ENCODE results near the gene GLB1L. TPM values are rescaled to one million over a fixed set of nuclear protein-coding genes. Genes with fewer than 3 reads are reported as not detected.

The GLB1L gene
- total RNA-seq, 1 donor from 2014 or later: 22.8 TPM

DNA sequence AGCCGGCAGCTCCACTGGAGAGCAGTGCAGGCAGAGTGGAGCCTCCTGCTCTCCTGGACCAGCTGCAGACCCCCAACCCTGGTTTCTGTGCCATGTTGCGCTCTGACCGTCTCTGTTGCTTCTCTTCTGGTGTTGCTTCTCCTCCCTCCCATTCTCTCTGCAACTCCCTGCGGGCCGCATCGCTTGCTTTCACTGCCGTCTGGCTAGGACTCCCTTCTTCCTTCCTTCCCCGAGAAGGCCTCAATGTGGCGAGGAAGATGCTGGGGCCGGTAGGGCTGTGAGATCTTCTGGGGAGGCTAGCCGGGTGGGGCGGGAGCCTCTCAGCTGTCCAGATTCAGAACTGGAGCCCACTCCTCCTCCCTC, 40.1 kb upstream of the GLB1L start:
- Histone ChIP-seq H3K9me3 (no peaks in the 10 kb centered on the region), H3K27ac (peak overlapping the region; percentile 85), H3K4me1 (peaks cover 64% of the 10 kb centered on the region), H3K27me3 (no peaks in the 10 kb centered on the region), H3K4me3 (no peak overlapping the region), H3K36me3 (peaks cover 0 to 43% of the 10 kb centered on the region in 2 donors)
- TF ChIP-seq POLR2A (IDR thresholded peaks at IDR 0.05): no peak
- TF ChIP-seq, protein P1, sequence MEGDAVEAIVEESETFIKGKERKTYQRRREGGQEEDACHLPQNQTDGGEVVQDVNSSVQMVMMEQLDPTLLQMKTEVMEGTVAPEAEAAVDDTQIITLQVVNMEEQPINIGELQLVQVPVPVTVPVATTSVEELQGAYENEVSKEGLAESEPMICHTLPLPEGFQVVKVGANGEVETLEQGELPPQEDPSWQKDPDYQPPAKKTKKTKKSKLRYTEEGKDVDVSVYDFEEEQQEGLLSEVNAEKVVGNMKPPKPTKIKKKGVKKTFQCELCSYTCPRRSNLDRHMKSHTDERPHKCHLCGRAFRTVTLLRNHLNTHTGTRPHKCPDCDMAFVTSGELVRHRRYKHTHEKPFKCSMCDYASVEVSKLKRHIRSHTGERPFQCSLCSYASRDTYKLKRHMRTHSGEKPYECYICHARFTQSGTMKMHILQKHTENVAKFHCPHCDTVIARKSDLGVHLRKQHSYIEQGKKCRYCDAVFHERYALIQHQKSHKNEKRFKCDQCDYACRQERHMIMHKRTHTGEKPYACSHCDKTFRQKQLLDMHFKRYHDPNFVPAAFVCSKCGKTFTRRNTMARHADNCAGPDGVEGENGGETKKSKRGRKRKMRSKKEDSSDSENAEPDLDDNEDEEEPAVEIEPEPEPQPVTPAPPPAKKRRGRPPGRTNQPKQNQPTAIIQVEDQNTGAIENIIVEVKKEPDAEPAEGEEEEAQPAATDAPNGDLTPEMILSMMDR (IDR thresholded peaks at IDR 0.05): no peak
- no peak for TF ChIP-seq POLR2AphosphoS5 (IDR thresholded peaks at IDR 0.05; ENCODE audit: insufficient read depth in 1 of 2, low read depth in 1 of 2)
- no peak for DNase-seq (ENCODE audit: extremely low spot score in 2 of 2)
- intact Hi-C loops (cut with DNase I): no loop called here

DNA sequence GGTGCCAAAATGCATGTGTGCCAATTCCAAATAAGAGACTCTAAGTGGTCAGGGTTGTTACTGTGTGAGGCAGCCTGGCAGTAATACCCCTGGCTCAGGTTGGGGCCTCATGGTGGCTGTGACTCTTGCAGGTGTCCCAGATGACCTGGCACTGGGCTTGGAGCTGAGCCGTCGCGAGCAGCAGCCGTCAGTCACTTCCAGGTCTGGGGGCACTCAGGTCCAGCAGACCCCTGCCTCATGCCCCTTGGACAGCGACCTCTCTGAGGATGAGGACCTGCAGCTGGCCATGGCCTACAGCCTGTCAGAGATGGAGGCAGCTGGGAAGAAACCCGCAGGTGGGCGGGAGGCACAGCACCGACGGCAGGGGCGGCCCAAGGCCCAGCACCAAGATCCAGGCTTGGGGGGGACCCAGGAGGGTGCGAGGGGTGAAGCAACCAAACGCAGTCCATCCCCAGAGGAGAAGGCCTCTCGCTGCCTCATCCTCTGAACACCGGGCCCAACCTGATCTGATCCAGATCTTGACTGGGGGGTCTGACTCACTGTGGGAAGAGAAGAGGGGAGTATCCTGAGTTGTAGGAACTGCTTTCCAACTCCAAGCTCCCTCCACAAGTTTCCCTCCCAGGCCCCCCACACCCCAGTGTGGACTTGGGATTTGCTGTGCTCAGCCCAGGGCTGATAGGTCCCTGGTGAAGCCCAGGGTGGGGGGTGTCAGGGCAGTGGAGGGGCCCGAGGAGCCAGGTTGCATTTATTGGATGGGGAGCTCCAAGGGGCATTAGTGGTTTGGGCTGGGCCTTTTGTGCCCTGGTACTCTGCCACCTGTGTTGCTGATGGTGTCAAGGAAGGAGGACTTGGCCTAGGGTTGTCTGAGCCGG, 39.5 kb upstream of the GLB1L start:
- Histone ChIP-seq H3K27ac (peak overlapping the region; percentile 85), H3K9me3 (no peaks in the 10 kb centered on the region), H3K4me3 (no peak overlapping the region), H3K4me1 (peaks cover 64% of the 10 kb centered on the region), H3K36me3 (peaks cover 0 to 43% of the 10 kb centered on the region in 2 donors), H3K27me3 (no peaks in the 10 kb centered on the region)
- TF ChIP-seq POLR2AphosphoS5 (IDR thresholded peaks at IDR 0.05; ENCODE audit: insufficient read depth in 1 of 2, low read depth in 1 of 2): no peak
- TF ChIP-seq POLR2A (IDR thresholded peaks at IDR 0.05): no peak
- TF ChIP-seq, protein P1 (IDR thresholded peaks at IDR 0.05): no peak
- DNase-seq (ENCODE audit: extremely low spot score in 2 of 2): no peak
- intact Hi-C loops (cut with DNase I): no loop called here

GRCh38 chr2:219282943-219283581, 37.8 kb upstream of the GLB1L start:
- intact Hi-C loops (cut with DNase I): no loop called here
- H3K4me3 ChIP-seq: no peak overlapping the region
- DNase-seq (ENCODE audit: extremely low spot score in 2 of 2): no peak
- no peaks in the 10 kb centered on the region for H3K27me3 ChIP-seq
- H3K9me3 ChIP-seq: no peaks in the 10 kb centered on the region
- H3K4me1 ChIP-seq: peaks cover 61% of the 10 kb centered on the region
- H3K27ac ChIP-seq: peak overlapping the region; percentile 21
- no peak for TF ChIP-seq POLR2AphosphoS5 (IDR thresholded peaks at IDR 0.05; ENCODE audit: insufficient read depth in 1 of 2, low read depth in 1 of 2)
- TF ChIP-seq POLR2A (IDR thresholded peaks at IDR 0.05): no peak
- peaks cover 0 to 43% of the 10 kb centered on the region in 2 donors for H3K36me3 ChIP-seq

- TF ChIP-seq, protein P1 (IDR thresholded peaks at IDR 0.05): no peak
- TF ChIP-seq POLR2AphosphoS5 (IDR thresholded peaks at IDR 0.05; ENCODE audit: insufficient read depth in 1 of 2, low read depth in 1 of 2) (no peak), POLR2A (IDR thresholded peaks at IDR 0.05) (no peak)
- intact Hi-C loops (cut with DNase I): no loop called here
- H3K27ac ChIP-seq: no peak overlapping the region
- H3K4me1 ChIP-seq: peaks cover 67% of the 10 kb centered on the region
- DNase-seq (ENCODE audit: extremely low spot score in 2 of 2): no peak
- H3K4me3 ChIP-seq: no peak overlapping the region
- H3K27me3 ChIP-seq: no peaks in the 10 kb centered on the region
- H3K36me3 ChIP-seq: peaks cover 0 to 43% of the 10 kb centered on the region in 2 donors
- no peaks in the 10 kb centered on the region for H3K9me3 ChIP-seq
These were observed 37.1 kb upstream of the GLB1L start for GRCh38 chr2:219282375-219282774.

- peaks cover 0 to 43% of the 10 kb centered on the region in 2 donors for H3K36me3 ChIP-seq
- intact Hi-C loops (cut with DNase I): no loop called here
- DNase-seq (ENCODE audit: extremely low spot score in 2 of 2): no peak
These were observed 36.3 kb upstream of the GLB1L start for GRCh38 chr2:219281588-219281987.

More at GRCh38 chr2:219281588-219281987, 36.3 kb upstream of the GLB1L start:
- Histone ChIP-seq H3K9me3 (no peaks in the 10 kb centered on the region), H3K4me3 (no peak overlapping the region), H3K4me1 (peaks cover 63% of the 10 kb centered on the region), H3K27ac (peak overlapping the region; percentile 100), H3K27me3 (no peaks in the 10 kb centered on the region)
- TF ChIP-seq POLR2A (IDR thresholded peaks at IDR 0.05) (no peak), POLR2AphosphoS5 (IDR thresholded peaks at IDR 0.05; ENCODE audit: insufficient read depth in 1 of 2, low read depth in 1 of 2) (no peak)
- TF ChIP-seq, protein P1 (IDR thresholded peaks at IDR 0.05): no peak

Data from vagina (tissue), 2 donors.